IMR-90 (cell line): ENCODE data around the gene STAT3. TPM values are rescaled to one million over a fixed set of nuclear protein-coding genes. Genes with fewer than 3 reads are reported as not detected.

Experiments
- ATAC-seq: fragments of 200-7000 bp; cut with Tn5 transposase; 2 replicates; pipeline ENCODE4 v1.9.1; 2020; ENCODE audit warnings: low read depth, mild to moderate bottlenecking, moderate library complexity
- BruUV-seq: library from RNA; stranded (reverse); fragments of 400-500 nt; replicated peaks from 2 replicates; lab custom pipeline; 2021; lab: Mats Ljungman, UMichigan
- CTCF ChIA-PET: fragments of 300-600 bp; formaldehyde crosslinking; extraction: SDS; loops from one replicate; lab custom pipeline; 2021; ENCODE audit warnings: antibody characterized with exemption; lab: Yijun Ruan, JAX
- POLR2A ChIA-PET: fragments of 300-600 bp; sonication (Branson Sonifier 250); formaldehyde crosslinking; loops from one replicate; lab custom pipeline; 2022; ENCODE audit warnings: antibody characterized with exemption; ENCODE audit not compliant: unreplicated experiment; lab: Charles Lee
- DNase-seq: peaks from one replicate; pipeline ENCODE4 v3.0.0; 2013
- H2AFZ ChIP-seq: replicated peaks from 2 replicates; pipeline ENCODE3; 2013; ENCODE audit warnings: low read length, mild to moderate bottlenecking; ENCODE audit not compliant: poor library complexity
- H2AK5ac ChIP-seq: 2 replicates; pipeline ENCODE4 v1.6.1; 2013; ENCODE audit warnings: low read depth, low read length, inconsistent platforms
- H2AK9ac ChIP-seq: replicated peaks from 2 replicates; pipeline ENCODE3; 2013; ENCODE audit warnings: mild to moderate bottlenecking, low read depth, low read length, moderate library complexity; ENCODE audit not compliant: poor library complexity
- H2BK120ac ChIP-seq: 2 replicates; pipeline ENCODE4 v1.6.1; 2013; ENCODE audit warnings: low read depth, low read length, inconsistent platforms
- H2BK15ac ChIP-seq: 3 replicates; pipeline ENCODE4 v1.6.1; 2013; ENCODE audit warnings: low read depth, low read length, inconsistent platforms
- H2BK20ac ChIP-seq: 2 replicates; pipeline ENCODE4 v1.6.1; 2013; ENCODE audit warnings: low read depth, mild to moderate bottlenecking, inconsistent platforms, low read length, moderate library complexity
- H2BK5ac ChIP-seq: 2 replicates; pipeline ENCODE4 v1.6.1; 2013; ENCODE audit warnings: mild to moderate bottlenecking, low read depth, low read length, inconsistent platforms; ENCODE audit not compliant: poor library complexity, severe bottlenecking
- H3K14ac ChIP-seq: replicated peaks from 2 replicates; pipeline ENCODE4 v1.6.1; 2013; ENCODE audit warnings: low read depth, low read length, inconsistent platforms
- H3K18ac ChIP-seq: 2 replicates; pipeline ENCODE4 v1.6.1; 2013; ENCODE audit warnings: low read depth, low read length, control low read depth
- H3K23ac ChIP-seq: 2 replicates; pipeline ENCODE4 v1.6.1; 2013; ENCODE audit warnings: low read depth, low read length, inconsistent platforms
- H3K27ac ChIP-seq: 2 replicates; pipeline ENCODE4 v1.5.1; 2013; ENCODE audit warnings: mild to moderate bottlenecking, control low read depth, low read length; ENCODE audit not compliant: insufficient read depth
- H3K27me3 ChIP-seq: 2 replicates; pipeline ENCODE4 v1.6.1; 2013; ENCODE audit warnings: low read length; ENCODE audit not compliant: control insufficient read depth, insufficient read depth
- H3K36me3 ChIP-seq: 2 replicates; pipeline ENCODE4 v1.6.1; 2013; ENCODE audit warnings: low read length, mixed read lengths; ENCODE audit not compliant: control insufficient read depth, insufficient read depth
- H3K4ac ChIP-seq: 2 replicates; pipeline ENCODE4 v1.6.1; 2013; ENCODE audit warnings: low read depth, low read length, inconsistent platforms
- H3K4me1 ChIP-seq: 2 replicates; pipeline ENCODE4 v1.6.1; 2013; ENCODE audit warnings: low read length, mixed read lengths; ENCODE audit not compliant: control insufficient read depth, insufficient read depth
- H3K4me2 ChIP-seq: 2 replicates; pipeline ENCODE4 v1.6.1; 2013; ENCODE audit warnings: low read depth, mild to moderate bottlenecking, control low read depth, low read length, moderate library complexity
- H3K4me3 ChIP-seq: 2 replicates; pipeline ENCODE4 v1.5.1; 2013; ENCODE audit warnings: low read depth, mild to moderate bottlenecking, control low read depth, low read length, moderate library complexity; ENCODE audit not compliant: insufficient read depth
- H3K56ac ChIP-seq: 2 replicates; pipeline ENCODE4 v1.6.1; 2013; ENCODE audit warnings: low read length, inconsistent platforms; ENCODE audit not compliant: insufficient read depth; ENCODE audit errors: extremely low read depth
- H3K79me1 ChIP-seq, 2 experiments: 2 replicates each; pipeline ENCODE4 v1.6.1; 2013; ENCODE audit warnings: low read length in 2 of 2, inconsistent platforms in 1 of 2, low read depth in 1 of 2
- H3K9ac ChIP-seq: 2 replicates; pipeline ENCODE4 v1.6.1; 2013; ENCODE audit warnings: low read depth, low read length, control low read depth
- H3K9me1 ChIP-seq: 2 replicates; pipeline ENCODE4 v1.6.1; 2013; ENCODE audit warnings: low read length, inconsistent platforms; ENCODE audit not compliant: insufficient read depth
- H3K9me3 ChIP-seq: 2 replicates; pipeline ENCODE4 v1.6.1; 2013; ENCODE audit warnings: low read length; ENCODE audit not compliant: control insufficient read depth, insufficient read depth
- H4K20me1 ChIP-seq: 2 replicates; pipeline ENCODE4 v1.6.1; 2013; ENCODE audit warnings: low read length, inconsistent platforms; ENCODE audit not compliant: insufficient read depth
- H4K5ac ChIP-seq: 2 replicates; pipeline ENCODE4 v1.6.1; 2013; ENCODE audit warnings: mild to moderate bottlenecking, low read depth, low read length, control low read depth
- H4K8ac ChIP-seq, 2 experiments: 2 replicates each; pipeline ENCODE4 v1.6.1; 2013; ENCODE audit warnings: low read depth in 2 of 2, low read length in 2 of 2, control low read depth in 1 of 2, inconsistent platforms in 1 of 2
- H4K91ac ChIP-seq: 2 replicates; pipeline ENCODE4 v1.6.1; 2013; ENCODE audit warnings: low read depth, low read length, inconsistent platforms; ENCODE audit not compliant: insufficient read depth
- BHLHE40 ChIP-seq: fragments of 150-350 bp; IDR thresholded peaks from 2 replicates; pipeline ENCODE4 v1.6.1; 2016; ENCODE audit warnings: mild to moderate bottlenecking, low read depth, low read length
- CEBPB ChIP-seq: IDR thresholded peaks from 2 replicates; pipeline ENCODE4 v1.6.1; 2012; ENCODE audit warnings: low read depth, low read length, improper control_type of control experiment
- CHD1 ChIP-seq: IDR thresholded peaks from 2 replicates; pipeline ENCODE4 v1.6.1; 2012; ENCODE audit warnings: low read depth, low read length, improper control_type of control experiment
- CTCF ChIP-seq: conservative IDR thresholded peaks from 2 replicates; pipeline ENCODE4 v1.5.1; 2012; ENCODE audit warnings: mild to moderate bottlenecking, low read depth, low read length, improper control_type of control experiment
- ELK1 ChIP-seq: fragments of 150-350 bp; IDR thresholded peaks from 2 replicates; pipeline ENCODE4 v1.6.1; 2016; ENCODE audit warnings: low read depth, mild to moderate bottlenecking, low read length, moderate library complexity, borderline replicate concordance
- FOS ChIP-seq: fragments of 150-350 bp; IDR thresholded peaks from 2 replicates; pipeline ENCODE4 v1.6.1; 2016; ENCODE audit warnings: low read depth, low read length
- MAZ ChIP-seq: IDR thresholded peaks from 2 replicates; pipeline ENCODE4 v1.6.1; 2012; ENCODE audit warnings: low read depth, mild to moderate bottlenecking, low read length, improper control_type of control experiment, moderate library complexity, borderline replicate concordance
- MXI1 ChIP-seq: IDR thresholded peaks from 2 replicates; pipeline ENCODE4 v1.6.1; 2012; ENCODE audit warnings: low read depth, mild to moderate bottlenecking, low read length, moderate library complexity, borderline replicate concordance
- NFE2L2 ChIP-seq: fragments of 150-350 bp; IDR thresholded peaks from 2 replicates; pipeline ENCODE4 v1.6.1; 2016; ENCODE audit warnings: low read depth, mild to moderate bottlenecking, low read length
- POLR2A ChIP-seq: IDR thresholded peaks from 2 replicates; pipeline ENCODE4 v1.6.1; 2012; ENCODE audit warnings: mild to moderate bottlenecking, low read depth, low read length
- RAD21 ChIP-seq: IDR thresholded peaks from 2 replicates; pipeline ENCODE4 v1.6.1; 2012; ENCODE audit warnings: low read length, improper control_type of control experiment
- RCOR1 ChIP-seq: IDR thresholded peaks from 2 replicates; pipeline ENCODE4 v1.6.1; 2012; ENCODE audit warnings: mild to moderate bottlenecking, low read length, improper control_type of control experiment; ENCODE audit not compliant: insufficient replicate concordance
- RFX5 ChIP-seq: IDR thresholded peaks from 2 replicates; pipeline ENCODE4 v1.8.0; 2012; ENCODE audit warnings: low read depth, mild to moderate bottlenecking, low read length, moderate library complexity
- SMC3 ChIP-seq: fragments of 150-350 bp; IDR thresholded peaks from 2 replicates; pipeline ENCODE4 v1.6.1; 2016; ENCODE audit warnings: low read depth, mild to moderate bottlenecking, antibody characterized with exemption, low read length, moderate library complexity
- USF2 ChIP-seq: fragments of 150-350 bp; IDR thresholded peaks from 2 replicates; pipeline ENCODE4 v1.6.1; 2017; ENCODE audit warnings: mild to moderate bottlenecking, antibody characterized with exemption, low read length, low read depth
- WGBS, 2 experiments: methylation state at CpG; one replicate each; pipeline versions ENCODE4 v1.1.5 to v1.1.7; 2013; ENCODE audit warnings: missing lambda C conversion rate in 2 of 2; ENCODE audit not compliant: insufficient read length in 1 of 2; ENCODE audit errors: extremely low coverage in 2 of 2; 5-methylcytosine and 5-hydroxymethylcytosine counted together
- dilution Hi-C: fragments of 300-500 bp; cut with HindIII; formaldehyde crosslinking; loops from one replicate; pipeline ENCODE4 v1.14.3; 2018; ENCODE audit warnings: low sequenced_read_pairs; ENCODE audit not compliant: unreplicated experiment
- in situ Hi-C: fragments of 300-500 bp; cut with MboI; formaldehyde crosslinking; loops from 3 replicates; pipeline ENCODE4 v1.14.3; 2019; ENCODE audit warnings: low sequenced_read_pairs, inconsistent platforms, mixed read lengths
- intact Hi-C: fragments of 100-400 bp; cut with micrococcal nuclease; formaldehyde crosslinking; loops from 2 replicates; pipeline ENCODE4 v1.10.0; 2022
- polyA plus RNA-seq, 3 experiments: library from polyadenylated mRNA; depleted of rRNA; stranded (reverse); fragments of >200 nt; gene quantifications; 2 replicates each; pipeline ENCODE4 v1.2.3, GENCODE V29; 2012; ENCODE audit warnings: low replicate concordance in 1 of 3
- total RNA-seq: library from RNA; depleted of rRNA; stranded (reverse); fragments of >200 nt; gene quantifications from 2 replicates; pipeline ENCODE4 v1.2.3, GENCODE V29; 2012

The STAT3 gene
- total and polyA plus RNA-seq, 2 of the 4 experiments (the other 2 are of a cell fraction) = 47.2 to 66.3 TPM

- H3K27ac ChIP-seq = no peak overlapping the region
- H3K79me1 ChIP-seq = peaks cover 18 to 46% of the 10 kb centered on the region in 2 experiments; a peak in 3 of 4 replicates
- H3K27me3 ChIP-seq = no peaks in the 10 kb centered on the region
- H4K91ac ChIP-seq = no peak overlapping the region
- no peak overlapping the region for H2BK20ac ChIP-seq
- no peak overlapping the region for H4K5ac ChIP-seq
- H3K14ac ChIP-seq = no peak overlapping the region
- no peak overlapping the region for H3K4me3 ChIP-seq
- H4K20me1 ChIP-seq = no peaks in the 10 kb centered on the region
- no peak overlapping the region for H3K56ac ChIP-seq
- H3K36me3 ChIP-seq = peaks cover 55% of the 10 kb centered on the region
- BruUV-seq = no TSS peak
- no peak overlapping the region for H3K18ac ChIP-seq
- no peak overlapping the region for H3K4me2 ChIP-seq
- no peak overlapping the region for H3K9ac ChIP-seq
- peaks cover 18% of the 10 kb centered on the region for H3K4me1 ChIP-seq
- no peak overlapping the region for H2AK5ac ChIP-seq
- DNase-seq = no peak
- ChIA-PET CTCF (interaction anchor here (1.3 kb wide), 1 partner anchor 212 kb away, joined by 3 read pairs; no protein-coding TSS in a partner anchor), POLR2A (no interaction called here)
- in situ Hi-C loops (no loop called here), dilution Hi-C loops (no loop called here), intact Hi-C loops (no loop called here)
- H2AFZ ChIP-seq = no peak overlapping the region
- no peak overlapping the region for H2BK5ac ChIP-seq
- no peak overlapping the region for H3K23ac ChIP-seq
- WGBS, 2 experiments = 100% methylated on average over 1 of the region's 10 CpGs; no CpG with 5 or more reads in 1 of the 2 experiments
- no peaks in the 10 kb centered on the region for H3K9me3 ChIP-seq
- H2BK15ac ChIP-seq = no peak overlapping the region
- H3K9me1 ChIP-seq = peaks cover 16% of the 10 kb centered on the region
- no peak overlapping the region for H3K4ac ChIP-seq
- H2AK9ac ChIP-seq = no peak overlapping the region
- no peak overlapping the region for H4K8ac ChIP-seq
- no peak overlapping the region for H2BK120ac ChIP-seq
- no peak for ATAC-seq
- no peak for TF ChIP-seq MAZ
- TF ChIP-seq RFX5 = no peak
- TF ChIP-seq RCOR1 = no peak
- TF ChIP-seq FOS = no peak
- no peak for TF ChIP-seq MXI1
- TF ChIP-seq USF2 = no peak
- TF ChIP-seq CTCF = no peak
- no peak for TF ChIP-seq CEBPB
- TF ChIP-seq POLR2A = no peak
- no peak for TF ChIP-seq BHLHE40
- TF ChIP-seq NFE2L2 = no peak
- TF ChIP-seq SMC3 = no peak
- no peak for TF ChIP-seq CHD1
- TF ChIP-seq RAD21 = no peak
- no peak for TF ChIP-seq ELK1
These were observed 72.7 kb downstream of the STAT3 start for GRCh38 chr17:42315402-42316156.
